HEK293T (cell line): ENCODE results near the gene FHOD3.

Experiments used
- CTCF ChIA-PET: fragments of 350-600 bp; formaldehyde crosslinking; extraction: SDS; loops from one replicate; lab custom pipeline; 2021; ENCODE audit warnings: antibody characterized with exemption, inconsistent platforms; lab: Yijun Ruan, JAX
- POLR2A ChIA-PET: fragments of 350-600 bp; formaldehyde crosslinking; extraction: SDS; loops from one replicate; lab custom pipeline; 2020; ENCODE audit warnings: antibody characterized with exemption, inconsistent platforms; lab: Yijun Ruan, JAX
- DNase-seq: peaks from one replicate; pipeline ENCODE4 v3.0.0; 2012; ENCODE audit warnings: mixed read lengths; ENCODE audit errors: extremely low spot score
- ARNT ChIP-seq: fragments of 450-650 bp; IDR thresholded peaks from 2 replicates; pipeline ENCODE4 v1.6.1; 2017; ENCODE audit warnings: mild to moderate bottlenecking
- BHLHE40 ChIP-seq: fragments of 450-650 bp; IDR thresholded peaks from 2 replicates; pipeline ENCODE4 v1.6.1; 2016; ENCODE audit warnings: mild to moderate bottlenecking, moderate library complexity, borderline replicate concordance
- CTBP1 ChIP-seq: fragments of 450-650 bp; IDR thresholded peaks from 2 replicates; pipeline ENCODE4 v1.6.1; 2016; ENCODE audit warnings: borderline replicate concordance
- ELF4 ChIP-seq: fragments of 450-650 bp; IDR thresholded peaks from 2 replicates; pipeline ENCODE4 v1.6.1; 2017; ENCODE audit warnings: antibody characterized with exemption
- FOXA1 ChIP-seq: fragments of 450-650 bp; IDR thresholded peaks from 2 replicates; pipeline ENCODE4 v1.6.1; 2016; ENCODE audit warnings: mild to moderate bottlenecking
- FOXK2 ChIP-seq: fragments of 450-650 bp; IDR thresholded peaks from 2 replicates; pipeline ENCODE4 v1.6.1; 2016; ENCODE audit warnings: mild to moderate bottlenecking
- FOXM1 ChIP-seq: fragments of 450-650 bp; IDR thresholded peaks from 2 replicates; pipeline ENCODE4 v1.6.1; 2017; ENCODE audit warnings: mild to moderate bottlenecking, borderline replicate concordance
- HDGF ChIP-seq: fragments of 450-650 bp; IDR thresholded peaks from 2 replicates; pipeline ENCODE4 v1.6.1; 2017; ENCODE audit warnings: antibody characterized with exemption, borderline replicate concordance
- L3MBTL2 ChIP-seq: fragments of 450-650 bp; conservative IDR thresholded peaks from 2 replicates; pipeline ENCODE4 v1.6.1; 2016; ENCODE audit warnings: mild to moderate bottlenecking
- LEF1 ChIP-seq: fragments of 450-650 bp; IDR thresholded peaks from 2 replicates; pipeline ENCODE4 v1.6.1; 2017; ENCODE audit warnings: mild to moderate bottlenecking, borderline replicate concordance
- NFRKB ChIP-seq: fragments of 450-650 bp; IDR thresholded peaks from 2 replicates; pipeline ENCODE4 v1.6.1; 2016; ENCODE audit warnings: mild to moderate bottlenecking, moderate library complexity
- SP1 ChIP-seq: fragments of 450-650 bp; IDR thresholded peaks from 2 replicates; pipeline ENCODE4 v1.6.1; 2017
- SUZ12 ChIP-seq: fragments of 450-650 bp; IDR thresholded peaks from 2 replicates; pipeline ENCODE4 v1.6.1; 2016; ENCODE audit warnings: mild to moderate bottlenecking
- TARDBP ChIP-seq: fragments of 450-650 bp; IDR thresholded peaks from 2 replicates; pipeline ENCODE4 v1.6.1; 2016
- ZNF384 ChIP-seq: fragments of 450-650 bp; IDR thresholded peaks from 2 replicates; pipeline ENCODE4 v1.6.1; 2016
- TF ChIP-seq, protein P1 (sequence below): fragments of 450-650 bp; IDR thresholded peaks from 2 replicates; pipeline ENCODE4 v1.6.1; 2016

FHOD3 gene

DNA sequence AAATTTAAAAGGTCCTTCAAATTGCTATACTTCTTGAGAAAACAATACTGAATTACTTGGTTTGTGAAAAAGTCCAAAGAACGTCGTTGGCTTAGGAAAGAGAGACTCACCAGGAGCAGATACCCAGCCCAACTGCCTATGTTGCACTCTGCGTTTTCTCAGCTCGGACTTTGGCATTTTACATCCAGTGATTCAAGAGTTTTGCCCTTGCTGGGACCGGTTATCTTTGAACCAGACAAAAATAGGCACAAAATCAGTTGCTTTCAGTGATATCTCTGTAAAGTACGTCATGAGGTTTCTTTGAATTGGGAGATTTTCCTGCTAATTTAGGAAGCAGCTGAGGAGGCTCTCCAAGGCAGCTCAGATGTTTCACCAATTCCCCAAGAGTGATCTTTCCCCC lies 29.3 kb downstream of the FHOD3 start:
- POLR2A ChIA-PET, result interaction anchor here (0.6 kb wide), 1 partner anchor 190 kb away, joined by 3 read pairs; no protein-coding TSS in a partner anchor
- CTCF ChIA-PET, result no interaction called here
- TF ChIP-seq LEF1 (no peak), FOXK2 (no peak), SP1 (no peak), BHLHE40 (no peak), L3MBTL2 (no peak), FOXM1 (no peak), TARDBP (no peak), ELF4 (no peak), NFRKB (no peak), CTBP1 (no peak), SUZ12 (no peak), FOXA1 (no peak), HDGF (no peak), ZNF384 (no peak), ARNT (no peak)
- TF ChIP-seq, protein P1, sequence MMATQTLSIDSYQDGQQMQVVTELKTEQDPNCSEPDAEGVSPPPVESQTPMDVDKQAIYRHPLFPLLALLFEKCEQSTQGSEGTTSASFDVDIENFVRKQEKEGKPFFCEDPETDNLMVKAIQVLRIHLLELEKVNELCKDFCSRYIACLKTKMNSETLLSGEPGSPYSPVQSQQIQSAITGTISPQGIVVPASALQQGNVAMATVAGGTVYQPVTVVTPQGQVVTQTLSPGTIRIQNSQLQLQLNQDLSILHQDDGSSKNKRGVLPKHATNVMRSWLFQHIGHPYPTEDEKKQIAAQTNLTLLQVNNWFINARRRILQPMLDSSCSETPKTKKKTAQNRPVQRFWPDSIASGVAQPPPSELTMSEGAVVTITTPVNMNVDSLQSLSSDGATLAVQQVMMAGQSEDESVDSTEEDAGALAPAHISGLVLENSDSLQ, result no peak
- no peak for DNase-seq

DNA sequence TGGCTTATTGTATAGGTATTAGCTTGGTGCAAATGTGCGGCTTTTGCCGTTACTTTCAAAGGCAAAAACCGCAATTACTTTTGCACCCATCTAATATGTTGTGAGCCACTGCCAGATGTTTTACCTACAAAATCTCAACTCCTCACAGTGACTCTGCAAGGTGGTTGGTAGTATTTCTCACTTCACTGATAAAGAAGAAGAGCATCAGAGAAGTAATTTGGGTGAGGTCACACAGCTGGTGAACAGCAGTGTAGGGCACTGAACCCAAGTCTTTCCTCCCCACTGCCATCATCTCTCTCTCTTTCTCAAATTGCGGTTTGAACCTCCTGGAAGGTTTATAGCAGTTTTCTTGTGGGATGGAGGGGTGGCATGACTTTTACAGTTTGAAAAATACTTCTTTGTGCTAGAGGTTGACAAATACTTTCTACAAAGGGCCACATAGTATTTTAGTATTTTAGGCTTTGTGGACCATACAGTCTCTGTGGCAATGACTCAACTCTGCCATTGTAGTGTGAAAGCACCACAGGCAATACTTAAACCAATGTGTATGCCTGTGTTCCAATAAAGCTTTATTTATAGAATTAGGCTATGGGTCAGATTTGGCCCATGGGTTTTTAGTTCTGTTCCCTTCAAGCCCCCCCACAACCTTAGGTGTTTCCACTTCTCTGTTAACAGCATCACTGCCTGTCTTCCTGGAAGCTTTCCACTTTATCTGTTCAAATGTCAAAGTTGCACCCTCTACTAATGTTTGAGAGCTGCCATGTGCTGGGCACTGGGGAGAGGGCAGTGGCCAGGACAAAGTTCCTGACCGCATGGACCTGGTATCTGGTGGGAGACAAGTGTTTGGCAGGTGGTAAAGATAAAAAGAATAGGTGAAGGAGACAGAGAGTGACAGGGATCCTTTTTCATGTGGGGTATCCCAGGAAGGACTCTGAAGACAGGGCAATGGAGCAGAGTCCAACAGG lies 30.1 kb downstream of the FHOD3 start:
- ChIA-PET POLR2A (interaction anchor here (0.6 to 1.1 kb wide), 2 partner anchors 11 to 189 kb away, joined by 3 read pairs; no protein-coding TSS in a partner anchor), CTCF (interaction anchor here (0.7 kb wide), 1 partner anchor 75 kb away, joined by 3 read pairs; no protein-coding TSS in a partner anchor)
- DNase-seq, result no peak
- TF ChIP-seq FOXM1 (no peak), HDGF (no peak), CTBP1 (no peak), LEF1 (no peak), TARDBP (no peak), ELF4 (no peak), SP1 (no peak), FOXK2 (no peak), L3MBTL2 (no peak), NFRKB (no peak)

DNA sequence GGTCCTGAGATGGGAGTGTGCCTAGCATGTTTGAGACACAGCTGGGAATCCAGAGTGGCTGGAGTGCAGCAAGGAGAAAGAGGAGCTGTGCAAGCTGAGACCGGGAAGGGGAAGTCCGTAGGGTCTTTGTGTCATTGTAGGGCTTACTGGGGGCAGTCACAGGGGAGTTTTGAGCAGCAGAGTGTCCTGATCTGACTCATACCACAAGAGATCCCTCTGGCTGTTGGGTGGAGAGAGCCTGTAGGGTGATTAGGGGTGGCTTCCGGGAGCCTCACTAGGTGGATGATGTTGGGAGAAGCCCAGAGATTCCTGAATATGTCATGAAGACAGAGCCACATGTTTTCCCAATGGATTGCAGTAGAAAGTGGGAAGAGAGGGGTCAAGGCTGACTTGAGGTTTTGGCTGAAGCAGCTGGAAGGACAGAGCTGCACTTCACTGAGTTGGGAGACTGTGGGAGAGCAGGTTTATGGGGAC lies 30.9 kb downstream of the FHOD3 start:
- ChIA-PET POLR2A (interaction anchor here (1.1 kb wide), 1 partner anchor 10 kb away, joined by 3 read pairs; no protein-coding TSS in a partner anchor), CTCF (interaction anchor here (0.7 kb wide), 1 partner anchor 74 kb away, joined by 3 read pairs; no protein-coding TSS in a partner anchor)
- TF ChIP-seq FOXA1 (no peak), FOXK2 (no peak), CTBP1 (no peak), ELF4 (no peak), ZNF384 (no peak), ARNT (no peak), TARDBP (no peak), SUZ12 (no peak), LEF1 (no peak), HDGF (no peak), BHLHE40 (no peak), L3MBTL2 (no peak), FOXM1 (no peak)
- TF ChIP-seq, protein P1, result no peak
- no peak for DNase-seq

DNA sequence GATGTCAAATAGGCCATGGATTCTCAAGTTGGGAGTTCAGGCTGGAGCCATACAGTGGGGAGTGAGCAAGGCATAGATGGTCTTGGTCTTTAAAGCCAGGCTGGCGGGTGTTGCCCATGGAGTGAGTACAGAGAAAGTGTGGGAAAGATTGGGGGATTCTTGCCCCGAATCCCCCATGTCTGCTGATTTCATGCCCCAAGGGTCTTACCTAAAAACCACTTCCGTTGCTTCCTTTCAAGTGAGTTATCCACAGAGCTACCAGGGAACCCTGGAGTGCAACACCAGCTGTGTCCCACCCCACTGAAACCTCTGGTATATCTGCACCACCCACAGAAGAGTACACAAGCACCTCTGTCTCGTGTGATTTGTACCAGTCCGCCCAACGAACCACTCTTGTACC lies 31.4 kb downstream of the FHOD3 start:
- DNase-seq, result no peak
- TF ChIP-seq ARNT, result no peak
- TF ChIP-seq ZNF384, result no peak
- TF ChIP-seq, protein P1, result no peak
- TF ChIP-seq SUZ12, result no peak
- ChIA-PET POLR2A (no interaction called here), CTCF (no interaction called here)

DNA sequence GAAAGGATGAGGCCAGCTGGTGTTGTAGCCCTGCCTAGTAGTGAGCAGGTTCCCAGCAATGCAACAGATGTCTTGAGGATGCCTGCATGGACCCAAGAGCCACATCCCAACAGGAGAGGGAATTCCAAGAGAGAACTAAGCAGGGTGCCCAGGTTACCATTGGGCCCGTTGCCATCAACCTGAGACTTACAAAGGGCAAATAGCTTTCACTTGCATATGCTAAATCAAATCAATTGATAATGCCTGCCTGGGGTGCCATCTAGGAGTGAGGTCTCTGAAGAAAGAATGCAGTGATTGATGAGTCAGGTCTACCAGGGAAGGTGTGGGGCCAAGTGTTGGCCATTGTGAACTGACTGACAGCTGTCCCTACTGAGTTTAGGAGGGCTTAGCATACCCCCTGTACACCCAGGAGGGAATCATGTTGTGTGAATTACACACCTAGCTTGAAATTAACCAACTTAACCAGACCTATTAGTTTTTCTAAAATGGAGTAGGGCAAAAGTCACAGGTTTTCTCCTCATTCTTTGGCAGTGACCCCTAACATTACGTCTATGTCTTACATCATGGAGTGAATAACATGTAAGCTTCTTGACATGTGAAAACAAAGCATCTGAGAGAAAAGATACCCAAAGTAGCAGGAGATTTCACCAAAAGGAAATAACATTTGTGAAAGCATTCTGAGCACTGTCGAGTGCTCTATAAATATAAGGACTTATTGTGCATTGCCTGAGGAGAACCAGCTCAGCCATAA lies 32.3 kb downstream of the FHOD3 start:
- CTCF ChIA-PET, result no interaction called here
- POLR2A ChIA-PET, result no interaction called here
- no peak for TF ChIP-seq TARDBP
- no peak for TF ChIP-seq LEF1
- TF ChIP-seq CTBP1, result no peak
- no peak for TF ChIP-seq SUZ12
- DNase-seq, result no peak
